Activated CD4-positive, alpha-beta T cell treated with anti-CD3 and anti-CD28 coated beads, Interleukin-2, amount 50 U/mL, for 48 hours (primary cell): ENCODE data around the gene FBXO42.

ENCODE experiments used
- DNase-seq, 2 experiments: peaks; one replicate each; pipeline ENCODE4 v3.0.0-alpha.2; 2020

The FBXO42 gene

DNA sequence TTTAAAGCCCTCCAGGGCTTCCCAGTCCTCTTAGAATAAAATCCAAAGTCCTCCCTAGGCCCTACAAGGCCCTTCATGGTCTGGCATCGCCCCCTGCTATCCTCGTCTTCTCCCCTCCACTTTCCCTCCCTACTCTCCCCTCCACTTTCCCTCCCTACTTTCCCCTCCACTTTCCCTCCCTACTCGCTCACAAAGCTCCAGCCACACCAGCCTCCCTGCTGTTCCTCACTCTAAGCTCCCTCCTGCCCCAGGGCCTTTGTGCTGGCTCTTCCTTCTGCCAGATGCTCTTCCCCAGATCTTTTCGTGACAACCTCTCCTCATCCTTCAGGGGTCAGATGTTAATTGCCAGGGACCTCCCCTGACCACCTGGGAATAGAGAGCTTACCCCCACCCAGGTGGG is 152.6 kb downstream of the FBXO42 start:
- DNase-seq, result no peak

DNA sequence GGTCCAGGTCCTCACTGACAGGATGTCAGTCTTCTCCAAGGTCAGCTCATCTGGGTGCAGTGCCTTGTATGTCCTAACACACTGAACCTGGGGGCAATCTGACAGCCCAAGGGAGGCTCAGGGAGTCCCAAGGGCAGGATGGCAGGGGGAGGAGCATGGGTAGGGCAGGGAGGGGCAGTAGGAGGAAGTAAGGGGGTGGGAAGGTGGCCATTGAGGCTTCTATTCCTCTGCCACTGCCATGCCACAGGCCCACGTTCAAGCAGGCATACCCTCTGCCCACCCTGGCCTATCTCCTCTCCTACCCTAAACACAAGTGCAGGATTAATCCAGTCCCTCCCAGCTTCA is 153.2 kb downstream of the FBXO42 start:
- no peak for DNase-seq

DNA sequence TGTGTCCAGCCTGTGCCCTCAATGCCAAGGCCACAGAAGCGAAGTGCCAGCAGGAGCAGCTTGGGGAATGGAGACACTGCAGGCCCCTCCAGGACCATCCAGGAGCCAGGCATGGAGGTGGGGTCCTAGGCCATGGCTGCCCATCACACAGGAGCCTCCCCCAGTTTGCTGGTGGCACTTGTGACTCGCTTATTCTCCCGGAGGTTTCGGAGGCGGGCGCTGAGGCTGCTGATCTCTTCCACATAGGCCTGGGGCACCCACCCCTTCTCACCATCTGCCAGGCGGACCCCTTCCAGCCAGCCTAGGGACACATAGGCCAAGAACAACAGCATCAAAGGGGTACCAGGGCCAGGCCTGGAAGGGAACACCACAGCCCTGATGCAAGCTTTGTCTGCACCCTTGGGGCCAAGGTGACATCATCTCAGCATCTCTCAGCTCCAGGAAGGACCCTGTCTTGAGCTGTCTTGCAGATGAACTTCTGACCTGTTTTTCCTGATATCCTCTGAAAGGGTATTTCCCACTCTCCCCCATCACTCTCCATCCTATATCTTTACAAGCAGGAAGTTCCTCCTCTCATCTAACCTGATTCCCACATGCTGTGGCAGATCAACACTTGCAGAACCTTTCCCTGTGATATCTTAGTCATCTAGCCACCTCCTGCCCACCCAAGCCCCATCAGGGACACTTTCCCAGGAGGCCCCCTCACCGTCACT is 153.7 kb downstream of the FBXO42 start:
- no peak for DNase-seq

DNA sequence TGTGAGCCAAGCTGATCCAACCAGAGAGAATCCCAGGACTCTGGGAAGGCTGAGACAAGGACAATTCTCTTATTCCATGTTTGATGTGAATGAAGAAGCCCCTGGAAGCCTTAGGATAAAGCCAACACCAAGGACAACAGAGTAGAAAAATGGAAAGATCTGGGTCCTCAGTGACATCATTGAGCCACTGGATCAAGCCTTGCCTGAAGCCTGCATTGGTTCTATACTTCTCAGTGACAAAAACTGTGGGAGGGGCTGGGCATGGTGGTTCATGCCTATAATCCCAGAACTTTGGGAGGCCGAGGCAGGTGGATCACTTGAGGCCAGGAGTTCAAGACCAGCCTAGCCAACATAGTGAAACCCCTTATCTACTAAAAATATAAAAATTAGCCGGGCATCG is 155.4 kb downstream of the FBXO42 start:
- DNase-seq, result no peak
